ACC112 (cell line): Measurements from ENCODE around the gene ARID1B.

Source experiments
- H2AFZ ChIP-seq: fragments of 200-600 bp; sonication (generic); one replicate; pipeline ENCODE4 v1.6.0; 2017; ENCODE audit warnings: antibody characterized with exemption, low read length; ENCODE audit not compliant: unreplicated experiment
- H3K27ac ChIP-seq: fragments of 200-600 bp; sonication (generic); 2 replicates; pipeline ENCODE4 v1.5.1; 2014; ENCODE audit warnings: low read depth, mild to moderate bottlenecking, antibody characterized with exemption, low read length, moderate library complexity
- H3K27me3 ChIP-seq: fragments of 200-600 bp; sonication (generic); 2 replicates; pipeline ENCODE4 v1.6.1; 2014; ENCODE audit warnings: mild to moderate bottlenecking, antibody characterized with exemption, low read length, moderate library complexity, mixed read lengths; ENCODE audit not compliant: insufficient read depth
- H3K36me3 ChIP-seq: fragments of 200-600 bp; sonication (generic); 2 replicates; pipeline ENCODE4 v1.6.1; 2016; ENCODE audit warnings: mild to moderate bottlenecking, antibody characterized with exemption, low read length, moderate library complexity, mixed read lengths; ENCODE audit not compliant: insufficient read depth
- H3K4me1 ChIP-seq: fragments of 200-600 bp; sonication (generic); one replicate; pipeline ENCODE4 v1.6.1; 2016; ENCODE audit warnings: low read length, mixed read lengths; ENCODE audit not compliant: insufficient read depth, unreplicated experiment, control insufficient read depth
- H3K4me3 ChIP-seq: fragments of 200-600 bp; sonication (generic); 2 replicates; pipeline ENCODE4 v1.5.1; 2014; ENCODE audit warnings: mild to moderate bottlenecking, low read depth, low read length
- H3K79me2 ChIP-seq: fragments of 200-600 bp; sonication (generic); one replicate; pipeline ENCODE4 v1.6.0; 2016; ENCODE audit warnings: low read length; ENCODE audit not compliant: control insufficient read depth, unreplicated experiment, insufficient read depth

Gene ARID1B

GRCh38 chr6:157258878-157259277 lies 481.7 kb downstream of the ARID1B start:
- Histone ChIP-seq H3K4me3 (no peak overlapping the region), H3K79me2 (no peaks in the 10 kb centered on the region), H3K4me1 (peaks cover 6% of the 10 kb centered on the region), H3K36me3 (no peaks in the 10 kb centered on the region), H3K27me3 (peaks cover 39% of the 10 kb centered on the region), H3K27ac (no peak overlapping the region), H2AFZ (no peak overlapping the region)

- no peak overlapping the region for H2AFZ ChIP-seq
- H3K27ac ChIP-seq, result no peak overlapping the region
- no peak overlapping the region for H3K4me3 ChIP-seq
- H3K79me2 ChIP-seq, result no peaks in the 10 kb centered on the region
- peaks cover 6% of the 10 kb centered on the region for H3K4me1 ChIP-seq
- H3K36me3 ChIP-seq, result no peaks in the 10 kb centered on the region
- peaks cover 34% of the 10 kb centered on the region for H3K27me3 ChIP-seq
These were observed 482.3 kb downstream of the ARID1B start for GRCh38 chr6:157259443-157259842.
